ENCODE measurements around the gene BMPER. TPM values are rescaled to one million over a fixed set of nuclear protein-coding genes. Genes with fewer than 3 reads are reported as not detected.

The BMPER gene
- total and polyA plus RNA-seq, 10 of the 15 experiments (the other 5 are each of a cell fraction or from before 2014, with no cell fraction given) = 0.02 to 0.08 TPM; not detected in 8

GRCh38 chr7:34104992-34105391 lies 199.7 kb downstream of the BMPER start:
- 8% methylated on average over 1 of the region's 1 CpG for WGBS (ENCODE audit: insufficient coverage, insufficient replicate concordance, low lambda C conversion rate, missing lambda C conversion rate)
- in situ Hi-C loops (cut with MboI) = no loop called here

More at GRCh38 chr7:34104992-34105391, 199.7 kb downstream of the BMPER start:
- no peak overlapping the region for H3K27ac ChIP-seq (ENCODE audit: control insufficient read depth, insufficient read depth)
- H3K9me3 ChIP-seq (replicated peaks; ENCODE audit: control insufficient read depth, insufficient read depth, low read length) = no peaks in the 10 kb centered on the region
- H2AFZ ChIP-seq (ENCODE audit: control insufficient read depth, low read depth, low read length) = no peak overlapping the region
- H3K79me2 ChIP-seq (ENCODE audit: control insufficient read depth, insufficient read depth, low read length) = no peaks in the 10 kb centered on the region
- H3K36me3 ChIP-seq (ENCODE audit: control insufficient read depth in 2 of 2, insufficient read depth in 2 of 2, low read length in 1 of 2) = no peaks in the 10 kb centered on the region
- SMC1A ChIA-PET (ENCODE audit: uncharacterized antibody, unreplicated experiment) = no interaction called here
- no peaks in the 10 kb centered on the region for H3K4me1 ChIP-seq (ENCODE audit: control insufficient read depth, insufficient read depth, low read length)
- no peak overlapping the region for H3K4me3 ChIP-seq
- ATAC-seq = no peak
- H4K20me1 ChIP-seq (ENCODE audit: control insufficient read depth, insufficient read depth) = no peaks in the 10 kb centered on the region
- RAD21 ChIA-PET (ENCODE audit: unreplicated experiment) = no interaction called here
- intact Hi-C loops (cut with micrococcal nuclease; ENCODE audit: unreplicated experiment) = no loop called here
- POLR2A ChIA-PET = no interaction called here
- CTCF ChIA-PET = interaction anchor here (1.1 kb wide), 1 partner anchor 14 kb away, joined by 3 read pairs; no protein-coding TSS in a partner anchor
- DNase-seq (ENCODE audit: low read depth, low spot score) = no peak
- no peak for FAIRE-seq
- H3K9ac ChIP-seq (ENCODE audit: control insufficient read depth, insufficient read depth, low read length) = no peak overlapping the region
- BruUV-seq (replicated peaks) = no TSS peak
- no peak for TF ChIP-seq ZNF207 (IDR thresholded peaks at IDR 0.05; ENCODE audit: borderline replicate concordance)
- no peak for TF ChIP-seq PBX3 (IDR thresholded peaks at IDR 0.05; ENCODE audit: insufficient replicate concordance, low read depth, low read length)
- no peak for TF ChIP-seq PML (IDR thresholded peaks at IDR 0.05; ENCODE audit: low read length)
- TF ChIP-seq SRF (IDR thresholded peaks at IDR 0.05; ENCODE audit: low read depth in 2 of 2, low read length in 2 of 2) = no peak
- TF ChIP-seq KAT2A (conservative IDR thresholded peaks at IDR 0.05; ENCODE audit: control insufficient read depth, low read depth, low read length) = no peak
- TF ChIP-seq IKZF2 (IDR thresholded peaks at IDR 0.05) = no peak
- TF ChIP-seq NR2C2 (IDR thresholded peaks at IDR 0.05; ENCODE audit: borderline replicate concordance, control insufficient read depth, insufficient read length, low read depth) = no peak
- no peak for TF ChIP-seq USF2 (IDR thresholded peaks at IDR 0.05; ENCODE audit: borderline replicate concordance, low read depth, low read length)
- TF ChIP-seq CUX1 (IDR thresholded peaks at IDR 0.05; ENCODE audit: insufficient replicate concordance, low read depth, low read length) = no peak
- no peak for TF ChIP-seq HDGF (IDR thresholded peaks at IDR 0.05)
- no peak for TF ChIP-seq ATF2 (IDR thresholded peaks at IDR 0.05; ENCODE audit: low read length)
- no peak for TF ChIP-seq MYC (IDR thresholded peaks at IDR 0.05; ENCODE audit: insufficient read depth, insufficient read length, insufficient replicate concordance, low read length, severe bottlenecking)
- TF ChIP-seq POLR2AphosphoS5 (IDR thresholded peaks at IDR 0.05; ENCODE audit: low read length) = no peak
- TF ChIP-seq POLR2AphosphoS2 (IDR thresholded peaks at IDR 0.05; ENCODE audit: low read depth, low read length) = no peak
- H3K27me3 ChIP-seq (replicated peaks in 1 of 2; ENCODE audit: control insufficient read depth in 2 of 2, insufficient read depth in 2 of 2, low read length in 1 of 2) = no peaks in the 10 kb centered on the region
- H3K4me2 ChIP-seq (ENCODE audit: control insufficient read depth, insufficient read depth) = no peak overlapping the region
